Small intestine (tissue), 7 donors: ENCODE data around the gene LRTM2. TPM values are rescaled to one million over a fixed set of nuclear protein-coding genes. Genes with fewer than 3 reads are reported as not detected.

Source experiments
- DNase-seq, 2 donors: peaks; one replicate each; pipeline versions ENCODE4 v3.0.0 to v3.0.0-alpha.2; 2013
- FAIRE-seq: peaks from 2 replicates; lab custom pipeline; 2012; peaks lifted over from hg19 to GRCh38; lab: Jason Lieb, UNC
- H3K27ac ChIP-seq, 3 donors: one replicate each; pipeline ENCODE4 v1.5.1; 2013; ENCODE audit warnings: low read length in 2 of 3, mild to moderate bottlenecking in 2 of 3, control low read depth in 1 of 3, inconsistent platforms in 1 of 3, low read depth in 1 of 3, moderate library complexity in 1 of 3
- H3K27me3 ChIP-seq, 3 donors: one replicate each; pipeline ENCODE4 v1.6.1; 2013; ENCODE audit warnings: low read length in 3 of 3, inconsistent platforms in 1 of 3; ENCODE audit not compliant: control insufficient read depth in 3 of 3, insufficient read depth in 3 of 3
- H3K36me3 ChIP-seq, 3 donors: one replicate each; pipeline ENCODE4 v1.6.1; 2013; ENCODE audit warnings: low read length in 3 of 3, inconsistent platforms in 1 of 3, low read depth in 1 of 3, mild to moderate bottlenecking in 1 of 3, moderate library complexity in 1 of 3; ENCODE audit not compliant: control insufficient read depth in 3 of 3, insufficient read depth in 2 of 3
- H3K4me1 ChIP-seq, 3 donors: one replicate each; pipeline ENCODE4 v1.6.1; 2013; ENCODE audit warnings: low read length in 2 of 3, inconsistent platforms in 1 of 3, low read depth in 1 of 3, mild to moderate bottlenecking in 1 of 3, moderate library complexity in 1 of 3; ENCODE audit not compliant: control insufficient read depth in 3 of 3, insufficient read depth in 2 of 3
- H3K4me3 ChIP-seq, 3 donors: one replicate each; pipeline ENCODE4 v1.5.1; 2013; ENCODE audit warnings: low read length in 3 of 3, control low read depth in 1 of 3, inconsistent platforms in 1 of 3, low read depth in 1 of 3, mild to moderate bottlenecking in 1 of 3, moderate library complexity in 1 of 3
- H3K9me3 ChIP-seq, 2 donors: one replicate each; pipeline ENCODE4 v1.6.1; 2013; ENCODE audit warnings: low read depth in 1 of 2, low read length in 1 of 2; ENCODE audit not compliant: control insufficient read depth in 2 of 2, insufficient read depth in 1 of 2
- WGBS, 3 donors: extraction: QIAGEN DNeasy Blood & Tissue Kit; methylation state at CpG; one replicate each; pipeline ENCODE4 v1.1.7; 2013; 5-methylcytosine and 5-hydroxymethylcytosine counted together
- polyA plus RNA-seq, 4 donors: library from polyadenylated mRNA; stranded (reverse) in 3 of 4; unstranded in 1 of 4; fragments of 200-250 nt in 3 of 4; fragments of 120-200 nt in 1 of 4; gene quantifications; one replicate each; pipeline versions ENCODE4 v1.2.1 to v1.2.3, GENCODE V29; 2013
- donor health status: healthy with polysubstance abuse.
- donor health status: control.
- donor health status: control.
- donor health status: Bipolar disorder and iron deficiency.
- donor health status: healthy.

Gene LRTM2
- polyA plus RNA-seq, 4 donors: 0.03 TPM; not detected in 2

GRCh38 chr12:1834186-1834925 is 14.0 kb downstream of the LRTM2 start:
- WGBS, 3 donors: 83 to 84% (median 83%) methylated on average over 30 to 34 of the region's 34 CpGs
- DNase-seq (no peak), FAIRE-seq (no peak)
- Histone ChIP-seq H3K4me3 (no peak overlapping the region), H3K4me1 (peaks cover 0 to 2% (median 0%) of the 10 kb centered on the region in 3 donors), H3K9me3 (no peaks in the 10 kb centered on the region), H3K27ac (no peak overlapping the region), H3K27me3 (peaks cover 0 to 16% (median 8%) of the 10 kb centered on the region in 3 donors), H3K36me3 (no peaks in the 10 kb centered on the region)

DNA sequence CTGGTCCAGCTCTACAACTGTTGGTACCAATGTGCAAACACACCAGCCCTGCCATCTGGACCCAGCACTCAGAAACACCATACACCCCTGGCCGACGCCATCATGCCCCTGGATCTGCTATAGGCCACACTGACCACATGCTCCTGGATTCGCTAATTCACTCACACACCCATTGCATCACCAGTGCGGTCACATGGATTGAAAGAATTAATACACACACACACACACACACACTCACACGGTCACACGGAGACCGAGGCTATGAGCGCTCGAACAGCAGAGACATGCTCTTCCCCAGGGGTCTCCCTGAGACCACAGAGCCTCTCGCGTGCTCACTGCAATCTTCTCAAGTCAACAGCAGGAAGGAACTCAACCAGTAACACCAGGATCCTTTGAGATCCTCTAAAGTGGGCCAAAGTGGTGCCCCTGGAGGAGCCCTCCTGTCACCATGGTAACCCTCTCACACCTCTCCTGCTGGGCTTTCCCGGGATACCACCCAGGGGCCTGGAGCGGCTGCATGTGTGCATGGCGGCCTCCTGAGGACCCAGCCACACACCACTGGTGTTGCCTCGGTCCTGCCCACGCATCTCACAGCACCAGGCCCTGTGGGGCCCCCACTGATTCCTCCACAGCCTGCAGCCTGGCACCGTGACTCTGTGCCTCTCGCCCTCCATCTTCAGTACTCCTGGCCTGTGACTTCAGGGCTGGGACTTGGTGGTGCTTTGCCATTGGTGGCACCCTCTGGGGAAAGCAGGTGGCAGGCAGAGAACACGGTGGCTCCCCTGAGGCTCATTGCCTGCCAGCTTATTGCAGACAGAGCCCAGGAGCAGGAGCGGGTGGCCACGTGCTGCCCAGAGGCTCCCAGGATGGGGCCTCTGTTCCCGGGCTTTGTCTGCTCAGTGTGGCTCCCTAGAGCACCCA is 15.1 kb downstream of the LRTM2 start:
- Histone ChIP-seq H3K9me3 (no peaks in the 10 kb centered on the region), H3K36me3 (no peaks in the 10 kb centered on the region), H3K4me3 (no peak overlapping the region), H3K27ac (no peak overlapping the region), H3K4me1 (peaks cover 0 to 2% (median 0%) of the 10 kb centered on the region in 3 donors), H3K27me3 (peaks cover 0 to 12% (median 8%) of the 10 kb centered on the region in 3 donors)
- FAIRE-seq (no peak), DNase-seq (no peak)
- 78 to 81% (median 79%) methylated on average over 22 of the region's 22 CpGs for WGBS, 3 donors

DNA sequence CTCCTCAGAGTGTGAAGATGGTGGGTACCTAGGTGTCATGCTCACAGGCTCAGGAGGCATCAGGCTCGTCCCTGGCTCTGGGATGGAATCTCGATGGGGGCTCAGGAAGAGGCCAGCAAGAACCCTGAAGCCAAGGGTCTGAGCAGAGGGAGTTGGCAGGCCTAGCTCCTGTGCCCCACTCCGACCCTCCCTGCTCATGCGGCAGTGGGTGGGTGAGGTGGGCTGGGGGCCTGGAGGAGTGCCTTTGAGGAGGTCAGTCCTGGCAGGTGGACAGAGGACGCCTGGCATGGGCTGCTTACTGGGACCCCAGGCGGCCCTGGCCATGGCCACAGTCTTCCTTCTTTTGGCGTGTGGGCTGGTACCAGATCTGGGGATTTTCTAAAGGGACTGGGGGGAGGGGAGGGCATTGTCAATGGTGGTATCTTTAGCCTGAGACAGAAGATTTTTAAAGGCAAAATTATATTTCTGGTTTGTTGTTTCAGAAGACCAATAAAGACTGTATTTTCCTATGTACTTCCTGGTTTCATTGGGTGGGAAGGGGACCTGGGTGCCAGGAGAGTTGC is 16.0 kb downstream of the LRTM2 start:
- FAIRE-seq: no peak
- H3K27me3 ChIP-seq: peaks cover 0 to 8% (median 6%) of the 10 kb centered on the region in 3 donors
- DNase-seq: no peak
- H3K36me3 ChIP-seq: no peaks in the 10 kb centered on the region
- H3K9me3 ChIP-seq: no peaks in the 10 kb centered on the region
- no peaks in the 10 kb centered on the region for H3K4me1 ChIP-seq
- no peak overlapping the region for H3K4me3 ChIP-seq
- H3K27ac ChIP-seq: no peak overlapping the region
- 70 to 82% (median 74%) methylated on average over 7 of the region's 7 CpGs for WGBS, 3 donors

DNA sequence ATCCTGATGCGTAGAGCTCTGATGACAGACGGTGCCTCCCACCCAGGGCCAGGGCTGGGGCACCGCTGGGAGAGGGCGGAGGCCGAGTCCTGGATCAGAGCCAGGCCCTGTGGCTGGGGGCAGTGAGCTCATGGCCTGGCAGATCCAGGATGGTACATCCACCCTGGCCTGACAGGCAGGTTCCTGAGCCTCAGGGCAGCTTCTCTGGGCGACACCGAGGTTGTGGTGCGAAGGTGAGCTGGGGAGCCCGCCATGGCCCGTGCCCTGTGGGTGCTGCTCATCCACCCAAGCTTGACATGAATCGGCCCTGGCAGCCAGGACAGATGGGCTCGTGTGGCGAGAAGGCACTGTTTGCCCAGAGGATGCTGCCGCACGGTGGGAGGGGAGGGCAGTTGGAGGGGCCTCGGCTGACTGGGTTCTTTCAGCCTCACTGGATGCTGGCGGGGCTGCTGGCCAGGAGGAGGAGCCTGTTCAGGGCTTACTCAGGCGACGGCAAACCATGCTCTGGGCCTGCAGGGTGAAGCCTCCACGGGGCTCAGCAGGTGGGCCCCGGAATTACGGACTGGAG is 16.6 kb downstream of the LRTM2 start:
- no peak overlapping the region for H3K27ac ChIP-seq
- H3K4me1 ChIP-seq: no peaks in the 10 kb centered on the region
- DNase-seq (no peak), FAIRE-seq (no peak)
- WGBS, 3 donors: 64 to 73% (median 70%) methylated on average over 22 of the region's 22 CpGs
- H3K9me3 ChIP-seq: no peaks in the 10 kb centered on the region
- H3K36me3 ChIP-seq: no peaks in the 10 kb centered on the region
- H3K27me3 ChIP-seq: peaks cover 0 to 6% (median 5%) of the 10 kb centered on the region in 3 donors
- H3K4me3 ChIP-seq: no peak overlapping the region

GRCh38 chr12:1837541-1838204 is 17.3 kb downstream of the LRTM2 start:
- DNase-seq (no peak), FAIRE-seq (no peak)
- 77 to 86% (median 86%) methylated on average over 12 of the region's 12 CpGs for WGBS, 3 donors

GRCh38 chr12:1838205-1838993 is 18.0 kb downstream of the LRTM2 start:
- no peak overlapping the region for H3K27ac ChIP-seq
- no peaks in the 10 kb centered on the region for H3K9me3 ChIP-seq
- no peaks in the 10 kb centered on the region for H3K36me3 ChIP-seq
- FAIRE-seq (no peak), DNase-seq (no peak)
- H3K4me1 ChIP-seq: no peaks in the 10 kb centered on the region
- no peak overlapping the region for H3K4me3 ChIP-seq
- H3K27me3 ChIP-seq: peaks cover 0 to 5% (median 2%) of the 10 kb centered on the region in 3 donors
- 82 to 85% (median 84%) methylated on average over 26 of the region's 26 CpGs for WGBS, 3 donors

More at GRCh38 chr12:1837541-1838204, 17.3 kb downstream of the LRTM2 start:
- Histone ChIP-seq H3K4me3 (no peak overlapping the region), H3K4me1 (no peaks in the 10 kb centered on the region), H3K27me3 (peaks cover 0 to 6% (median 5%) of the 10 kb centered on the region in 3 donors), H3K27ac (no peak overlapping the region), H3K9me3 (no peaks in the 10 kb centered on the region), H3K36me3 (no peaks in the 10 kb centered on the region)

- H3K27me3 ChIP-seq: peaks cover 0 to 3% (median 0%) of the 10 kb centered on the region in 3 donors
- H3K9me3 ChIP-seq: no peaks in the 10 kb centered on the region
- FAIRE-seq (no peak), DNase-seq (no peak)
- no peaks in the 10 kb centered on the region for H3K36me3 ChIP-seq
- no peaks in the 10 kb centered on the region for H3K4me1 ChIP-seq
- 86 to 89% (median 86%) methylated on average over 15 of the region's 15 CpGs for WGBS, 3 donors
- no peak overlapping the region for H3K27ac ChIP-seq
- no peak overlapping the region for H3K4me3 ChIP-seq
These were observed 18.6 kb downstream of the LRTM2 start for GRCh38 chr12:1838994-1839365.
